NCI-H82 treated with DMSO at 0.1 percent for 48 hours (cell line): ENCODE results near the gene SLC22A4.

ENCODE experiments used
- DNase-seq: peaks from one replicate; lab custom pipeline; 2025; ENCODE audit not compliant: unreplicated experiment; lab: John Stamatoyannopoulos, UW

The SLC22A4 gene

GRCh38 chr5:132273631-132274030, 20.6 kb upstream of the SLC22A4 start:
- DNase-seq: no peak

GRCh38 chr5:132274050-132274792, 20.0 kb upstream of the SLC22A4 start:
- DNase-seq: no peak

GRCh38 chr5:132275367-132276220, 18.6 kb upstream of the SLC22A4 start:
- DNase-seq: no peak

GRCh38 chr5:132277256-132277655, 16.9 kb upstream of the SLC22A4 start:
- no peak for DNase-seq

GRCh38 chr5:132277971-132278853, 16.0 kb upstream of the SLC22A4 start:
- DNase-seq: no peak

GRCh38 chr5:132279801-132280200, 14.4 kb upstream of the SLC22A4 start:
- DNase-seq: no peak

- no peak for DNase-seq
Observed at GRCh38 chr5:132280371-132281240, 13.6 kb upstream of the SLC22A4 start.

- DNase-seq: no peak
Observed at GRCh38 chr5:132281856-132282614, 12.2 kb upstream of the SLC22A4 start.

GRCh38 chr5:132283423-132284043, 10.7 kb upstream of the SLC22A4 start:
- no peak for DNase-seq

GRCh38 chr5:132289097-132289496, 5.1 kb upstream of the SLC22A4 start:
- DNase-seq: no peak

- DNase-seq: no peak
Observed at GRCh38 chr5:132291026-132291425, 3.2 kb upstream of the SLC22A4 start.

GRCh38 chr5:132293066-132293991, 865 bp upstream of the SLC22A4 start:
- DNase-seq: peak; percentile 93

GRCh38 chr5:132294728-132295504, 722 bp downstream of the SLC22A4 start:
- DNase-seq: no peak

GRCh38 chr5:132295505-132296411, 1.6 kb downstream of the SLC22A4 start:
- DNase-seq: no peak

GRCh38 chr5:132296412-132297016, 2.3 kb downstream of the SLC22A4 start:
- DNase-seq: no peak
